K562 (cell line): Measurements from ENCODE around the gene DOP1B.

ENCODE experiments used
- BMI1 ChIP-seq: fragments of 150-350 bp; IDR thresholded peaks from 2 replicates; pipeline ENCODE4 v1.6.1; 2014; ENCODE audit warnings: low read length
- CTCF ChIP-seq, 3 experiments: IDR thresholded peaks in 2 of 3; conservative IDR thresholded peaks in 1 of 3; 2 replicates each; pipeline ENCODE4 v1.5.1; 2011 to 2012; ENCODE audit warnings: low read length in 3 of 3, mild to moderate bottlenecking in 3 of 3, control low read depth in 2 of 3, improper control_type of control experiment in 1 of 3, inconsistent platforms in 1 of 3, low read depth in 1 of 3, mixed read lengths in 1 of 3, moderate library complexity in 1 of 3; ENCODE audit not compliant: insufficient read depth in 2 of 3
- E2F1 ChIP-seq: sonication (generic); formaldehyde crosslinking; IDR thresholded peaks from 2 replicates; pipeline ENCODE4 v1.8.1; 2023; ENCODE audit warnings: mild to moderate bottlenecking, missing genetic modification reagents, moderate library complexity
- ELF2 ChIP-seq: fragments of 250-450 bp; sonication (Bioruptor Pico); IDR thresholded peaks from 2 replicates; pipeline ENCODE4 v1.5.0; 2021; ENCODE audit warnings: mild to moderate bottlenecking
- GATA2 ChIP-seq: sonication (generic); formaldehyde crosslinking; IDR thresholded peaks from 2 replicates; pipeline ENCODE4 v1.4.0; 2020; ENCODE audit warnings: mild to moderate bottlenecking, missing genetic modification reagents
- KDM4B ChIP-seq, 2 experiments: fragments of 450-650 bp in 1 of 2; sonication (generic) in 1 of 2; IDR thresholded peaks; 2 replicates each; pipeline ENCODE4 v1.6.1; 2016 to 2017; ENCODE audit warnings: borderline replicate concordance in 2 of 2, antibody characterized with exemption in 1 of 2, low read depth in 1 of 2, mild to moderate bottlenecking in 1 of 2
- NFYB ChIP-seq: IDR thresholded peaks from 2 replicates; pipeline ENCODE4 v1.6.1; 2011; ENCODE audit warnings: mild to moderate bottlenecking, moderate library complexity; ENCODE audit not compliant: insufficient read length; ENCODE audit errors: extremely low read depth
- POLR2A ChIP-seq: fragments of 450-650 bp; conservative IDR thresholded peaks from 2 replicates; pipeline ENCODE4 v1.6.1; 2016
- POLR2AphosphoS5 ChIP-seq: IDR thresholded peaks from 2 replicates; pipeline ENCODE4 v1.6.1; 2011; ENCODE audit warnings: mild to moderate bottlenecking, low read depth, low read length, moderate library complexity; ENCODE audit not compliant: control insufficient read depth, insufficient read depth
- PYGO2 ChIP-seq: fragments of 450-650 bp; IDR thresholded peaks from 2 replicates; pipeline ENCODE4 v1.6.1; 2016; ENCODE audit warnings: mild to moderate bottlenecking, missing genetic modification characterization, moderate library complexity, missing compliant biosample characterization
- SIX5 ChIP-seq, 2 experiments: IDR thresholded peaks; 2 replicates each; pipeline ENCODE4 v1.6.1; 2011; ENCODE audit warnings: low read length in 2 of 2, borderline replicate concordance in 1 of 2, low read depth in 1 of 2, mild to moderate bottlenecking in 1 of 2, moderate library complexity in 1 of 2; ENCODE audit not compliant: insufficient read depth in 1 of 2
- SPI1 ChIP-seq: IDR thresholded peaks from 2 replicates; pipeline ENCODE4 v1.6.1; 2011; ENCODE audit warnings: low read depth, low read length, control low read depth, borderline replicate concordance
- ZNF232 ChIP-seq: sonication (generic); formaldehyde crosslinking; IDR thresholded peaks from 2 replicates; pipeline ENCODE4 v1.8.0; 2022; ENCODE audit warnings: mild to moderate bottlenecking, missing genetic modification reagents

GRCh38 chr21:36113647-36114428, 42.8 kb upstream of the DOP1B start:
- TF ChIP-seq PYGO2 (tag) (no peak), CTCF (IDR thresholded peaks at IDR 0.05 in 2 of 3, conservative IDR thresholded peaks at IDR 0.05 in 1 of 3; ENCODE audit: insufficient read depth in 2 of 3, low read depth in 1 of 3, low read length in 3 of 3) (no peak), ZNF232 (CRISPR knock-in tag) (no peak), SPI1 (no peak), E2F1 (CRISPR knock-in tag) (no peak), KDM4B (IDR thresholded peaks at IDR 0.05; ENCODE audit: borderline replicate concordance in 2 of 2, low read depth in 1 of 2) (no peak), SIX5 (IDR thresholded peaks at IDR 0.05; ENCODE audit: borderline replicate concordance in 1 of 2, insufficient read depth in 1 of 2, low read depth in 1 of 2, low read length in 2 of 2) (no peak), POLR2AphosphoS5 (no peak), ELF2 (no peak), POLR2A (no peak), NFYB (no peak), BMI1 (no peak), GATA2 (no peak)
